ENCODE measurements around the gene RER1.

The RER1 gene

DNA sequence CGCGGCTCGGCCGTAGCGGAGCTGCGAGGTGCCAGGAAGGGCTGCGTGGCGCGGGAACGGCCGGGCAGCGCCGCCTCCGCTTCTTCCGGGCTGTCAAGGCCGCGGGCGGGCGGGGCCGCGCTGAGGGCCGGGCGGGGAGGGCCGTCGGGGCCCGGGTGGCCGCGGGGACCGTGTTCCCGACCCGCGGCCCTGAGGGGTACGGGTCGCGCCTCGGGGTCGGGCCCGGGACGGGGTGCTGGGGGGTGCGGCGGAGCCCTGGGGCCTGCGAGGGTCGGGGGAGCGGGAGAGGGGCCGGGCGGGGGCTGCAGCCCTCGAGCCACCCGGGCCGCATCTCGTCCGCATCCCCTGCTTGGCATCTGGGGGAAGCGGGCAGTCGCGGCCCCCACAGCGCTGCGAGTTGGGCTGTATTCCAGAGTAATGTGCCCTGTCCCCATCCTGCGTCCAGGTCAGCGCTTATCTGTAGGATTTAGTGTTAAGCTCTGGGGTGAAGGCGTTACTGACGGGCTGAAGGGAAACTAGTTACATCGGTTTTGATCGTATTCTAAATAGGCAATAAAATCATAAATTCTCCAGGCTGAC is 379 bp downstream of the RER1 start:
- no peak for DNase-seq

- DNase-seq: no peak
These were observed 1.0 kb downstream of the RER1 start for GRCh38 chr1:2392686-2393085.

- DNase-seq: no peak
These were observed 1.8 kb downstream of the RER1 start for GRCh38 chr1:2393471-2393877.

DNA sequence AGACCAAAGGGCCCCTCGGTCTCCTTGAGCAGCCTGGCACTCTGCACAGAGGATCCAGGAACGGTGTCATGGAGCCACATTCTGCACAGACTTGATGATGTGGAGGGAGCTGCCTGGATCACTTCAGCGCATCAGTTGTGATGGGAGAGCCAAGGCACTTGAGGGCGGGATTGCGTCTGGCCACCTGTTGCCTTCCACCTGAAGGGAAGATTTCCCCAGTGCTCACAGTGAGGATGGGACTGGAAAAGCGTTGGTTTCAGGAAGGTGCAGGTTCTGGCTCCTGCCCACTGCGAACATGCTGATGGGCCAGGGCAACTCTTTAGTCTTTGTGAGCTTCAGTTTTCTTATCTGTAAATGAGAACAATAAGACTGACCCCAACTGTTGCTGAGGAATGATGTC is 2.6 kb downstream of the RER1 start:
- DNase-seq: no peak

GRCh38 chr1:2394761-2395160 is 3.1 kb downstream of the RER1 start:
- DNase-seq: no peak

DNA sequence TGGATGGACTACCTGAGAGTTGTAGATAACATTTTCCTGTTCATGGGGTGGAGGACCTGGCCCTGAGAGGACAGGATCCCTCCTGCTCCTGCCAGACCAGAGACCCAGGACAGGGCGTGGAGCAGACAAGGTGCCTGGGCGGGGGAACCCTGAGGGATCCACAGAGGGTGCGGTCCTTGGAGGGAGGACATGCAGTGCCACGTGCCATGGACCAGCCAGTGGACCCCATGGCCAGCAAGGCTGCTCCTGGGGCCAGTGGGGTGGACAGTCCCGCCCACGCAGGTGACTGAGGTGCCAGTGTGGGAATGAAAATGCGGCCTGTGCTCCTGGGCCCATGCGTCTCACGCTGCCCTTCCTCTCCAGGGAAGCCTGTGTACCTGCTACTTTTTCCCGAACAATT is 3.6 kb downstream of the RER1 start:
- DNase-seq: no peak

- no peak for DNase-seq
These were observed 4.4 kb downstream of the RER1 start for GRCh38 chr1:2396059-2396458.

GRCh38 chr1:2396476-2396875 is 4.8 kb downstream of the RER1 start:
- no peak for DNase-seq

DNA sequence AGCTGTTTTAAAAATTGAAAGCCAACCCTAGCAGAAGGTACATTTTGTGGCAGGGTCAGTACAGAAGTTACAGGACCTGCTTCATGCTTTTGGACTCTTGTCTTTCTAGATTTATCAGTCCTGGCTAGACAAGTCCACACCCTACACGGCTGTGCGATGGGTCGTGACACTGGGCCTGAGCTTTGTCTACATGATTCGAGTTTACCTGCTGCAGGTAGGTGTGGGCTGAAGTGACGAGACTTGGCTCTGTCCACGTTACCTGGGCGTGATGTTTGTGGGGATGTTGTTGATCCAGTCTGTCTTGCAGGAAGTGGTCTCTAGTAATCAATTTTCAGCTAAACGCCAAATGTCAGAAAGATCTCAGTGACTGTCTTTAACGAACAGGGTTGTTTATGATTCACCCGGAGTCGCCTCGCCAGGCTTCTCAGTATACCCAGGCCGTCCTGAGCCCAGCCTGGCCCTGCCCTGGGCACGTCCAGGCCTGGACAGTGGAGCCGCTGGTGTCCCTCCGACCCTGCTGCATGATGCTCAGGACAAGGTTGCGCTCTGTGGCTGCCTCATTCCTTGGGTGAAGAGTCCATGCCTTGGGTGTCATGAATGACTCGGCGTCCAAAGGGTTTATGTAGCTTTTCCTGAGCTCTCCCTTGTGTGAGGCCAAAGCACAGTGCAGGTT is 5.5 kb downstream of the RER1 start:
- no peak for DNase-seq

DNA sequence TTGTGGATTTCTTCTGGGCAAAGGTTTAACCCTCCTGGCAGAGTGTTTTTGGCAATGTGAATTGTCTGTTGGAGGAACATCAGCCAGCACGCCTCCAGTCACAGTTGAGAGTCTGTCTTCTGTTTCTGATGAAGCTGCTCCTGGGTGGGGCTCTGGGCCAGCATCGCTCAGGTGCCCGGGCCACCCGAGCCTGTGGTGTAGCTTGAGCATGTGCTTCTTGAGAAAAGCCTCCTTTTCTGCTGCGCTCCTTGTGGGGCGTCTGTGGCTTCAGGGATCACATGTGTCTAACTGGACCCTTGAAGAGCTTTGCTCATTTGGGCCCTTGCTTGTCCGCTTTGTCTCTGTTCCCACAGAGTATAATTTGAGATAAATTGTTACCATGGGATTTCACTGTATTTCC is 7.2 kb downstream of the RER1 start:
- DNase-seq: no peak

- DNase-seq: no peak
These were observed 8.4 kb downstream of the RER1 start for GRCh38 chr1:2399890-2400575.

DNA sequence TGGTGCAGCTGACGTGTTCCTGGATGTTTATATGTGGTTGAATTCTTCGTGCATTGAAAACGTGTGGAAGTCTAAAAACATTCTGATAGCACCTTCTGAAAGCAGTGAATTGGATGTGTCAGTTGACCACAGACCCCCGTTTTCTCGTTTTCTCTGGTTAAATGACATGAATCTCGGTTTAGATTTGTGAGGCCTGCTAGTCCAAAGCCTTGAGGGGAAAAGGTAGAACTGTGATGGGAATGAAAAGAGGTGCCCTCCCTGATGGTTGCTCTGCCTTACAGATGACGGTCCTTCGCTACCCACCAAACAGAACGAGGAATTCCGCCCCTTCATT is 8.9 kb downstream of the RER1 start:
- DNase-seq: no peak

GRCh38 chr1:2400950-2401649 is 9.5 kb downstream of the RER1 start:
- DNase-seq: no peak

GRCh38 chr1:2402420-2402819 is 10.8 kb downstream of the RER1 start:
- no peak for DNase-seq

- DNase-seq: no peak
These were observed 11.6 kb downstream of the RER1 start for GRCh38 chr1:2403273-2403672.

DNA sequence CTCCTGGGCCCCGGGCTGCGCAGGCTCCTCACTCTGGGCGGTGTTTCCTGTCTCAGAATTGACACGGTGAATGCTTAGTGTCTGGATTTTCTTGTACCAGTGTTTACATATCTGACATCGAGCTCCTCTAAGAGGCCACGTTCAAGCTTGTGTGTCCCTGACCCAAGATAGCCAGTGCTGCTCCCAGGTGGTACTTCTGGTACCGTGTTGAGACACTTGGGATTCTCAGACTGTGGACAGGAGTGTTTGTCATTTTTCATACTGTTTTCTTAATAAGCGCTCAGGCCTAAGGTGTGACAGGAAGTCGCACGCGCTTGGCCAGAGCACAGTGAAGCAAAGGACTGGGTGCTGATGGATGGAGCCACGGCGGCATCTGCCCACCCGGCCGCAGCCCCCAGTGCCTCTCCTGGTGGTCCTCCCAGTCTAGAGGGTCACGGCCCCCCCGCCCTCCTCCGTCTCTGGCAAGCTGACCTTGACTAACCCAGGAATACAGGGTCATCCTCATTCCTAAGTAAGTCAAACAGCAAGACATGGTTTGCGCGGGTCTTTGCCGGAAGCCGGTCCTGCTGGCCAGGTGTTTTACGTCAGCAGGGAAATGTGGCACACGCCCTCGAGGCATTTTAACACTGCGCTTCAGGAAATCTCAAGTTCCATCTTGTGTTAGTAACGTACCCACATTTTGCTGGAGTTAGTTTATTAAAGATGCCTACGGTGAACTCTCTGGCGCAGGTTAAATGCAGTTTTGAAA is 12.7 kb downstream of the RER1 start:
- DNase-seq: no peak

DNA sequence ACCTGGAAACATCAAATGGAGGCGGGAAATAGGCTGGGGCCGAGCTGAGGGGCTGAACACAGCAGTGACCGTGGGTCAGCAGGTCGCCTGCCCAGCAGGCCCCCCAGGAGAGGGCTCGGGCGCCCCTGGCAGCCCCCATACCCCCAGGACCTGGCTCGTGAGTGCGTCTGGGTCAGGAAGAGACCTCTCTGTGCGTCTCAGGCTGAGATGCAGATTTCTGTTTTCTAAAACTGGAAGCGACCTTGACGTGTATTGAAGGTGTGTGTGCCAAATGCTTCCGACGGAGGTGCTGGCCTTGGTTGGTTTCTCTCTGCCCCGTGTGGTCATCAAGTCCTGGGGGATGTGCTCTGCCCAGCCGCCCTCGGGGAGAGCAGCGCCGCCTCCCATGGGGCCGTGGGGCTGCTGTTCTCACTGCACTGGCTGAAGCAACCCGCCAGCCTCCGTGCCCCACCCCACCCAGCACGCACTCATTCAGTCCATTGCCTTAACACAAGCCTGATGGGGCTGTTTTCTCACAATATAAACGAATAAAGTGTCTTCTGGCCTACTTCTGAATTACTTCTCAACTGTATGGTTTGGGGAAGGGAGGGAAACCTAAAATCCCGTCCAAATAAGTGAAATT is 13.4 kb downstream of the RER1 start:
- DNase-seq: no peak

DNA sequence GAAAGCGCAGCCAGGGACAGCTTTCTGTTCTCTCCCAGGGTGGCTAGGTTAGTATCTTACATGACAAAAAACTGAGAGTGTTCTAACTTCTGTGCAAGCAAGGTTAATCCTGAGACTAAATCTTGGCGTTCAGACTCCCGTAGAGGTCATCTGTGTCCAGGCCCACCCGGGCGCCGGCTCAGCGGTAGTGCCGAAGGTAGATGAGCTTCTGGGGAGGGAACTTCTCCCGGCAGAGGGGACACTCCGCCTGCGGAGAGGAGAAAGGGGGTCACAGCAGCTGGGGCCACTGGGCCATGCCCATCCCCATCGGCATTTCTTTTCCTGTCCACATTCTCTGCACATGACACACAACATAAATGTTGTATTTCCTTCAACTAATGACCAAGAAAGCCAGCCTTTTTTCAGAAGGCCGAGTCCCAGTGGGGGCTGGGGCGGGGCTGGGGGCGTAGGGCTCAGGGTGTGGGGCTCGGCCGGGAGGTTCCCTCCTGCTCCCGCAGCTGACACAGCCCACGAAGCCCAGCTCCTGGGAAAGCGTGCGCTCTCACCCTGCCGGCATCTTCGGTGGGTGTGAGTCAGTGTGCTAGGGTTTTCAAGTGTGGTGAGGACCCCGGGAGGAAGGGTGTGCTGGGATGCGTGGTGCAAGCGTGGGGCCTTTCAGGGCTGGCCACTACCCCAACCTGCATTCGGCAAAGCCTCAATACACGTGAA is 14.1 kb downstream of the RER1 start:
- no peak for DNase-seq

- DNase-seq: no peak
These were observed 14.9 kb downstream of the RER1 start for GRCh38 chr1:2406451-2407041.

DNA sequence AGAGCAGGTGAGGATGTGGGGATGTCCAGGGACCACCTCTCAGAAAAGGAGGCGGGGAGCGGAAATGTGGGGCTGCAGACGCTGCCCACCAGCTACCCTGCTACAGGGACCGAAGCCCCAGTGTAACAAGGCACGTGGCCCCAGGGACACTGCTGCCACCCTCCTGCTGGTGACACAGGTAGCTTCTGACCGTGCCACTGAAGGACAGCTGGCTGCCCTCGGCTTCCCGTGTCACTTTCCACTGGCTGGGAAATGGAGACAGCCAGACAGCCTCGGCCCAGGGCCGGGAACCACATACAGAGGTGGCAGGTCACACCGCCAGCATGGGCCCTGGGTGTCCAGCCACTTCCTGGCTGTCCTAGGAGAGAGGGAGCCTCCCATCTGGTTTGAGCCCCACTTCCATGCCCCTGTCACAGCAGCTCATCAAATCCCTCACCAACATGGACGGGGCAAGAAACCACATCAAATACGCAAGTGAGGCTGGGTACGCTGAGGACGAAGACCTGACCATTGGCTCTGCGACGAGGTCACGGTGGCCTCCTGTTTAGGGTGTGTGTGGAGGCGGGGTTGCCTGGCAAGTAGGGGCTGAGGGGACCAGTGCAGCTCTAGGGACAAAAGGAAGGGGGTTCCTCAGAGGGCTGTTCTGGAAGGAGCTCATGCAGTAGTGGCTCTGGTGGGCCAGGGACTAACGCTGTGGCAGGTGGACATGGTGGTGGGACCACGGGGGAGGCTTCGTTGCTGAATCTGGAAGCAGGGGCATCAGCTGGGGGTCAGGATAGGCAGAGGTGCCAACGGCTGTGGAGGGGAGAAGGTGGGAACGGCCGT is 15.7 kb downstream of the RER1 start:
- DNase-seq: no peak

GRCh38 chr1:2407991-2408275 is 16.3 kb downstream of the RER1 start:
- no peak for DNase-seq
